Esophagus squamous epithelium (tissue), 4 donors: ENCODE results near the gene ABO.

Source experiments
- POLR2A ChIP-seq, 4 donors: fragments of 450-650 bp; IDR thresholded peaks; one replicate each; pipeline ENCODE4 v1.6.1; 2017; ENCODE audit warnings: antibody characterized with exemption in 4 of 4, mild to moderate bottlenecking in 4 of 4, moderate library complexity in 3 of 4
- TF ChIP-seq, protein P1 (sequence below), 6 experiments: fragments of 450-650 bp in 4 of 6; fragments of 200-600 bp in 2 of 6; sonication (generic) in 2 of 6; IDR thresholded peaks; one replicate each; pipeline ENCODE4 v1.5.1; 2016 to 2019; ENCODE audit warnings: antibody characterized with exemption in 6 of 6, mild to moderate bottlenecking in 4 of 6, moderate library complexity in 4 of 6

DNA sequence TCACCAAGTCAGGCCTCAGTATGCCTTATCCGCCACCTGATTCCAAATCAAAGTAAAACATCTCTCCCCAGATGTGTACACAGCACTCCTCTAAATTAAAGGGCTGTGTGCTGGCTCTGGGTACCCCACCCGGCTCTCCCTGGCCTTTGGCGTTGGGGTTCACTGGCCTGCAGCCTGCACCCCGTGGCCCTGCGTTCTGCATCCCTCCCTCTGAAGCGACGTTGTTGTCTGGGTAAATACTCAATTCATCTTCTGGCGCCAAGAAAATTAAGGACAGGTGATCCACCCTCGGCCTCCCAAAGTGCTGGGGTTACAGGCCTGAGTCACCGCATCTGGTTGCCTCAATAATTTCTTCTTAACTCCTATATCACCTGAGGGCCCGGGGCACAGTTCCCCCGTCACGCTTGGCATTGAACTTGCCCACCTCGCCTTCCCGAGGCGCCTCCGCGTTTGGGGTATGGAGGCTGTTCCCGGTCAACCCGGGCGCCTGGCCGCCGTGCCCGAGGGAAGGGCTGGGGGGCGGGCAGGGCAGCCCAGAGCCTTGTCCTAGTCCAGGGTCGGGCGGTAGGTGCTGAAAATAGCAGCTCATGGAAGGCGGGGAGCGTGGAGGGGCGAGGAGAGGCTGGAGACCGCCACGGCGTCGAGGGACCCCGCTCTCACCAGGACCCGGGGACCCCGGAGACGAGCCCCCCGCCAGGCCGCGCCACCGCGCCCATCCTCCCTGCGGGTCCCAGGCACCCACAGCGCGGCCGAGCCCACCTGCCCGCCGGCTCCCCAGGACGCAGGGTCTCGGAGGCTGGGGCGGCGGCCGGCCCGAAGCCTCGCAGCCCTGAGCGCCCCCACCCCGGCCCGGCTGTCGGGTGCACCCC is 531 bp downstream of the ABO start:
- TF ChIP-seq, protein P1, sequence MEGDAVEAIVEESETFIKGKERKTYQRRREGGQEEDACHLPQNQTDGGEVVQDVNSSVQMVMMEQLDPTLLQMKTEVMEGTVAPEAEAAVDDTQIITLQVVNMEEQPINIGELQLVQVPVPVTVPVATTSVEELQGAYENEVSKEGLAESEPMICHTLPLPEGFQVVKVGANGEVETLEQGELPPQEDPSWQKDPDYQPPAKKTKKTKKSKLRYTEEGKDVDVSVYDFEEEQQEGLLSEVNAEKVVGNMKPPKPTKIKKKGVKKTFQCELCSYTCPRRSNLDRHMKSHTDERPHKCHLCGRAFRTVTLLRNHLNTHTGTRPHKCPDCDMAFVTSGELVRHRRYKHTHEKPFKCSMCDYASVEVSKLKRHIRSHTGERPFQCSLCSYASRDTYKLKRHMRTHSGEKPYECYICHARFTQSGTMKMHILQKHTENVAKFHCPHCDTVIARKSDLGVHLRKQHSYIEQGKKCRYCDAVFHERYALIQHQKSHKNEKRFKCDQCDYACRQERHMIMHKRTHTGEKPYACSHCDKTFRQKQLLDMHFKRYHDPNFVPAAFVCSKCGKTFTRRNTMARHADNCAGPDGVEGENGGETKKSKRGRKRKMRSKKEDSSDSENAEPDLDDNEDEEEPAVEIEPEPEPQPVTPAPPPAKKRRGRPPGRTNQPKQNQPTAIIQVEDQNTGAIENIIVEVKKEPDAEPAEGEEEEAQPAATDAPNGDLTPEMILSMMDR (IDR thresholded peaks at IDR 0.05) = no peak
- no peak for TF ChIP-seq POLR2A (IDR thresholded peaks at IDR 0.05)
